Uterus (tissue), 4 donors: ENCODE measurements around the gene KPNA3. TPM values are rescaled to one million over a fixed set of nuclear protein-coding genes. Genes with fewer than 3 reads are reported as not detected.
A peak's percentile ranks its signal among the peaks of the same experiment; 100 is the strongest.

ENCODE experiments used
- DNase-seq, 2 donors: peaks; one replicate each; pipeline ENCODE4 v3.0.0-alpha.2; 2019 to 2020
- H3K27ac ChIP-seq, 2 donors: fragments of 200-600 bp; sonication (generic); 1 replicate in 1 of 2; 2 replicates in 1 of 2; pipeline ENCODE4 v1.5.1; 2016 to 2018
- H3K27me3 ChIP-seq, 2 donors: fragments of 200-600 bp; sonication (generic); one replicate each; pipeline ENCODE4 v1.5.1; 2018 to 2019; ENCODE audit warnings: control low read depth in 1 of 2
- H3K36me3 ChIP-seq, 2 donors: fragments of 200-600 bp; sonication (generic); one replicate each; pipeline ENCODE4 v1.5.1; 2019; ENCODE audit warnings: control low read depth in 1 of 2
- H3K4me1 ChIP-seq, 2 donors: fragments of 200-600 bp; sonication (generic); one replicate each; pipeline ENCODE4 v1.5.1; 2018 to 2019; ENCODE audit warnings: control low read depth in 1 of 2
- H3K4me3 ChIP-seq, 2 donors: fragments of 200-600 bp; sonication (generic); 1 replicate in 1 of 2; 2 replicates in 1 of 2; pipeline ENCODE4 v1.5.1; 2018 to 2019; ENCODE audit warnings: mild to moderate bottlenecking in 1 of 2
- H3K9me3 ChIP-seq, 2 donors: fragments of 200-600 bp; sonication (generic); one replicate each; pipeline ENCODE4 v1.5.1; 2019; ENCODE audit warnings: control low read depth in 1 of 2
- CTCF ChIP-seq, 4 experiments: fragments of 200-600 bp in 2 of 4; fragments of 450-650 bp in 2 of 4; sonication (generic) in 2 of 4; IDR thresholded peaks; one replicate each; pipeline ENCODE4 v1.5.1; 2016 to 2019; ENCODE audit warnings: antibody characterized with exemption in 4 of 4, mild to moderate bottlenecking in 2 of 4, moderate library complexity in 1 of 4
- POLR2A ChIP-seq, 2 donors: fragments of 450-650 bp; IDR thresholded peaks; one replicate each; pipeline ENCODE4 v1.6.1; 2016; ENCODE audit warnings: antibody characterized with exemption in 2 of 2, mild to moderate bottlenecking in 1 of 2, moderate library complexity in 1 of 2
- intact Hi-C: fragments of 100-400 bp; cut with DNase I; formaldehyde crosslinking; loops from one replicate; pipeline ENCODE4 v1.15.1; 2023; ENCODE audit warnings: low total_unique reads
- total RNA-seq, 4 donors: library from RNA; depleted of rRNA in 3 of 4; stranded (reverse); fragments of >200 nt in 3 of 4; gene quantifications; one replicate each; pipeline versions ENCODE4 v1.1.0 to v1.2.4, GENCODE V29; 2014 to 2023
- donor health status: DM: yes; HTN: yes; CAD: no.

Gene KPNA3
- total RNA-seq, 4 donors from 2014 or later, result 9.1 to 49.2 (median 30.3) TPM

- H3K27me3 ChIP-seq, result no peaks in the 10 kb centered on the region
- peak in 1 of 2 donors; percentile 26 for DNase-seq
- peak overlapping the region; percentile 88 to 89 for H3K27ac ChIP-seq
- peak overlapping the region; percentile 43 to 86 for H3K4me3 ChIP-seq
- H3K9me3 ChIP-seq, result no peaks in the 10 kb centered on the region
- TF ChIP-seq POLR2A (IDR thresholded peaks at IDR 0.05), result no peak
- TF ChIP-seq CTCF (IDR thresholded peaks at IDR 0.05), result no peak
- H3K4me1 ChIP-seq, result no peaks in the 10 kb centered on the region
- intact Hi-C loops, result no loop called here
- no peaks in the 10 kb centered on the region for H3K36me3 ChIP-seq
Observed at GRCh38 chr13:49690133-49690994, 102.1 kb downstream of the KPNA3 start.

GRCh38 chr13:49683489-49683888, 109.0 kb downstream of the KPNA3 start:
- TF ChIP-seq POLR2A (IDR thresholded peaks at IDR 0.05), result no peak
- no peak for TF ChIP-seq CTCF (IDR thresholded peaks at IDR 0.05)
- H3K4me3 ChIP-seq, result no peak overlapping the region
- no peaks in the 10 kb centered on the region for H3K9me3 ChIP-seq
- DNase-seq, result no peak
- H3K27ac ChIP-seq, result no peak overlapping the region
- H3K4me1 ChIP-seq, result no peaks in the 10 kb centered on the region
- intact Hi-C loops, result no loop called here
- H3K36me3 ChIP-seq, result no peaks in the 10 kb centered on the region
- no peaks in the 10 kb centered on the region for H3K27me3 ChIP-seq

- peak overlapping the region in 1 of 2 donors; percentile 5 for H3K27ac ChIP-seq
- intact Hi-C loops, result no loop called here
- TF ChIP-seq POLR2A (IDR thresholded peaks at IDR 0.05) (no peak), CTCF (IDR thresholded peaks at IDR 0.05) (no peak)
- no peaks in the 10 kb centered on the region for H3K9me3 ChIP-seq
- H3K4me3 ChIP-seq, result no peak overlapping the region
- H3K4me1 ChIP-seq, result no peaks in the 10 kb centered on the region
- H3K36me3 ChIP-seq, result no peaks in the 10 kb centered on the region
- DNase-seq, result no peak
- no peaks in the 10 kb centered on the region for H3K27me3 ChIP-seq
Observed at GRCh38 chr13:49681842-49682435, 110.5 kb downstream of the KPNA3 start.

- Histone ChIP-seq H3K9me3 (no peaks in the 10 kb centered on the region), H3K4me3 (no peak overlapping the region), H3K36me3 (no peaks in the 10 kb centered on the region), H3K27me3 (no peaks in the 10 kb centered on the region), H3K4me1 (no peaks in the 10 kb centered on the region), H3K27ac (no peak overlapping the region)
- no peak for DNase-seq
- TF ChIP-seq CTCF (IDR thresholded peaks at IDR 0.05) (no peak), POLR2A (IDR thresholded peaks at IDR 0.05) (no peak)
- intact Hi-C loops, result no loop called here
Observed at GRCh38 chr13:49679246-49679645, 113.2 kb downstream of the KPNA3 start.
